ENCODE results near the gene CCNI2. TPM values are rescaled to one million over a fixed set of nuclear protein-coding genes. Genes with fewer than 3 reads are reported as not detected.
A peak's percentile ranks its signal among the peaks of the same experiment; 100 is the strongest.

Gene CCNI2
- total RNA-seq, 1 experiment from 2014 or later = not detected

DNA sequence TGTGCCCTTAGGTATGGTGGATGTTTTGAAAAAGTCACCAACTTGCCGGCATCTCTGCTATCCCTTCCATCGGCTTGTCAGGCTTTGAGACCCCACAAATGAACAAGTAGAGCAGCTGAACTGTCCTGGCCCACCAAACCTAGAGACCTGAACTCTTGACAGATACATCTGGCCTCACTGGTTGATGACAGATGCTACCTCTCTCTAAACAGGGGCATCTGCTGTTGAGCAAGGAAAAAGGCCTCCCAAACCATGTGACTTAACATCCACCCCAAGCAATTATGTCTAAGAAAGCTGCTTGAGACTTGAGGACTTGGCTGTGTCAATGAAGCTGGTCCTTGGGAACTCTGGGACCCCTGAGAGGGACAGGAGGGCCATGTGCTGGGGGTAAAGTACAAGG is 2.3 kb downstream of the CCNI2 start:
- BruUV-seq (replicated peaks) = no TSS peak
- Histone ChIP-seq H3K36me3 (ENCODE audit: insufficient read depth, low read length, poor library complexity, severe bottlenecking) (no peaks in the 10 kb centered on the region), H3K4me3 (ENCODE audit: low read depth, low read length, poor library complexity, severe bottlenecking) (no peak overlapping the region), H3K27me3 (replicated peaks; ENCODE audit: insufficient read depth, low read depth, low read length, poor library complexity) (peaks cover 8% of the 10 kb centered on the region), H3K27ac (ENCODE audit: low read depth, low read length, poor library complexity, severe bottlenecking) (no peak overlapping the region), H3K4me1 (ENCODE audit: insufficient read depth, low read length, poor library complexity, severe bottlenecking) (no peaks in the 10 kb centered on the region), H3K9me3 (ENCODE audit: low read depth, low read length, poor library complexity, severe bottlenecking) (no peaks in the 10 kb centered on the region)
- no peak for DNase-seq (ENCODE audit: low spot score)
- no peak for TF ChIP-seq EZH2 (IDR thresholded peaks at IDR 0.05; ENCODE audit: borderline replicate concordance, low read depth, low read length, poor library complexity, severe bottlenecking)
- TF ChIP-seq, protein P1, sequence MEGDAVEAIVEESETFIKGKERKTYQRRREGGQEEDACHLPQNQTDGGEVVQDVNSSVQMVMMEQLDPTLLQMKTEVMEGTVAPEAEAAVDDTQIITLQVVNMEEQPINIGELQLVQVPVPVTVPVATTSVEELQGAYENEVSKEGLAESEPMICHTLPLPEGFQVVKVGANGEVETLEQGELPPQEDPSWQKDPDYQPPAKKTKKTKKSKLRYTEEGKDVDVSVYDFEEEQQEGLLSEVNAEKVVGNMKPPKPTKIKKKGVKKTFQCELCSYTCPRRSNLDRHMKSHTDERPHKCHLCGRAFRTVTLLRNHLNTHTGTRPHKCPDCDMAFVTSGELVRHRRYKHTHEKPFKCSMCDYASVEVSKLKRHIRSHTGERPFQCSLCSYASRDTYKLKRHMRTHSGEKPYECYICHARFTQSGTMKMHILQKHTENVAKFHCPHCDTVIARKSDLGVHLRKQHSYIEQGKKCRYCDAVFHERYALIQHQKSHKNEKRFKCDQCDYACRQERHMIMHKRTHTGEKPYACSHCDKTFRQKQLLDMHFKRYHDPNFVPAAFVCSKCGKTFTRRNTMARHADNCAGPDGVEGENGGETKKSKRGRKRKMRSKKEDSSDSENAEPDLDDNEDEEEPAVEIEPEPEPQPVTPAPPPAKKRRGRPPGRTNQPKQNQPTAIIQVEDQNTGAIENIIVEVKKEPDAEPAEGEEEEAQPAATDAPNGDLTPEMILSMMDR (conservative IDR thresholded peaks at IDR 0.05; ENCODE audit: low read depth, low read length) = no peak
- CTCF ChIA-PET = no interaction called here
- POLR2A ChIA-PET (ENCODE audit: low non-redundant PET) = no interaction called here
- intact Hi-C loops (cut with micrococcal nuclease; ENCODE audit: unreplicated experiment) = no loop called here

DNA sequence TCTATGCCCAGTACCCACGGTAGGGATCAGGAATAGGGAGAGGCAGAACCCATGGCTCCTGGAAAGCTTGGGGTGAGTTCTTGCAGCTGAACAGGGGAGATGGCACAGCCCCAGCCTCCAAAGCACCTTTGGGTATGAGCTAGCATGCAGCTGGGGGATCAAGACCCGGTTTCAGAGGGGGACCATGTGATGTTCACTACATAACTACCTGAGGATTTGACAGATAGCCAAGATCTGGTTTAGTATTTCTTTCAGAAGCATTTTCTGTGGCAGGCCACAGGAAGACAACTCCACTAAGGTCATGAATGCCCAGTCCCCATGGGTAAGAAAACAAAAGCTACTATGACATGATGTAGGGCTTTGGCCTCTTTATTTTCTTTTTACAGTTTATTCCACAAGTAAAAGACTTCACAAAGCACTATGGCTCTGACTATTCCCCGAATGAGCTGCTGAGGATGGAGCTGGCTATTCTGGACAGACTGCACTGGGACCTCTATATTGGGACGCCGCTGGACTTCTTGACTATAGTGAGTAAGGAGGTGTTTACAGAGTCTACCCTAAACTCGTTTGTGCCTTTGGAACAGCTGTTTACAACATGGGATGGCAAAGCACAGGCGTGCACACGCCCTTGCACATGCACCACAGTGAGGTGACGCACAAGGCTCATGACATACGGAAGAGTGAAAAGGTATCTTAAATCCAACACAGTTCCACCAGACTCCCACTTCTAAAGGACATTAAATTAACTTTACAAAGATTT is 3.4 kb downstream of the CCNI2 start:
- Histone ChIP-seq H3K36me3 (ENCODE audit: insufficient read depth, low read length, poor library complexity, severe bottlenecking) (no peaks in the 10 kb centered on the region), H3K4me3 (ENCODE audit: low read depth, low read length, poor library complexity, severe bottlenecking) (no peak overlapping the region), H3K27me3 (replicated peaks; ENCODE audit: insufficient read depth, low read depth, low read length, poor library complexity) (peaks cover 1% of the 10 kb centered on the region), H3K4me1 (ENCODE audit: insufficient read depth, low read length, poor library complexity, severe bottlenecking) (no peaks in the 10 kb centered on the region), H3K9me3 (ENCODE audit: low read depth, low read length, poor library complexity, severe bottlenecking) (no peaks in the 10 kb centered on the region), H3K27ac (ENCODE audit: low read depth, low read length, poor library complexity, severe bottlenecking) (no peak overlapping the region)
- ChIA-PET POLR2A (ENCODE audit: low non-redundant PET) (no interaction called here), CTCF (no interaction called here)
- intact Hi-C loops (cut with micrococcal nuclease; ENCODE audit: unreplicated experiment) = no loop called here
- DNase-seq (ENCODE audit: low spot score) = no peak
- no peak for TF ChIP-seq EZH2 (IDR thresholded peaks at IDR 0.05; ENCODE audit: borderline replicate concordance, low read depth, low read length, poor library complexity, severe bottlenecking)
- TF ChIP-seq, protein P1 (conservative IDR thresholded peaks at IDR 0.05; ENCODE audit: low read depth, low read length) = no peak
- no TSS peak for BruUV-seq (replicated peaks)

DNA sequence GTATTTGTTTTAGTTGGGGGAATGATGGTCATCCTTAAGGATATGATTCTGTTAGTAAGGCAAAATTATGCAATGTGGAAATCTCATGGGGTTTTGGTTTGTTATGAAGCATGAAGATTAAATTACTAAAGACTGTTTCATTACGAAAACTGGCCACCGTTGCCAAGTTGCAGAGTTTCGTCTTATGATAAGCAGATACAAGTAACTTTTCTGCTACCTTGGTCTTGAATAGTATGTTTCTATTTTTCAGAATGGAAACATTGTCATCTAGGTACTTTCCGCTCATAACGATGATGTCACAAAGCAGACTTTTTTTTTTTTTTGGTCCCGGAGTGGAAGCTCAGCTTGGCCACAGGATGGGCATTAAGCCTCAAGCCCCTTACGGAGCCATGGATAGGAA is 4.2 kb downstream of the CCNI2 start:
- intact Hi-C loops (cut with micrococcal nuclease; ENCODE audit: unreplicated experiment) = no loop called here
- ChIA-PET CTCF (no interaction called here), POLR2A (ENCODE audit: low non-redundant PET) (no interaction called here)
- H3K27me3 ChIP-seq (replicated peaks; ENCODE audit: insufficient read depth, low read depth, low read length, poor library complexity) = no peaks in the 10 kb centered on the region
- H3K9me3 ChIP-seq (ENCODE audit: low read depth, low read length, poor library complexity, severe bottlenecking) = no peaks in the 10 kb centered on the region
- H3K4me3 ChIP-seq (ENCODE audit: low read depth, low read length, poor library complexity, severe bottlenecking) = no peak overlapping the region
- TF ChIP-seq, protein P1 (conservative IDR thresholded peaks at IDR 0.05; ENCODE audit: low read depth, low read length) = no peak
- no peak for TF ChIP-seq EZH2 (IDR thresholded peaks at IDR 0.05; ENCODE audit: borderline replicate concordance, low read depth, low read length, poor library complexity, severe bottlenecking)
- no peaks in the 10 kb centered on the region for H3K36me3 ChIP-seq (ENCODE audit: insufficient read depth, low read length, poor library complexity, severe bottlenecking)
- peak; percentile 28 for DNase-seq (ENCODE audit: low spot score)
- H3K4me1 ChIP-seq (ENCODE audit: insufficient read depth, low read length, poor library complexity, severe bottlenecking) = no peaks in the 10 kb centered on the region
- no peak overlapping the region for H3K27ac ChIP-seq (ENCODE audit: low read depth, low read length, poor library complexity, severe bottlenecking)
- no TSS peak for BruUV-seq (replicated peaks)
